HG03520 (cell line): ENCODE data around the gene TUBD1.
A peak's percentile ranks its signal among the peaks of the same experiment; 100 is the strongest.
"Not testable (repeated sequence)": the region's sequence is repeated elsewhere in the genome, so short reads cannot be mapped to it uniquely, and the experiment has no call there.

Experiments used
- ATAC-seq: cut with Tn5 transposase; IDR thresholded peaks from one replicate; pipeline ENCODE4 v1.9.1; 2021; ENCODE audit warnings: mild to moderate bottlenecking, moderate library complexity; ENCODE audit not compliant: unreplicated experiment

Gene TUBD1

DNA sequence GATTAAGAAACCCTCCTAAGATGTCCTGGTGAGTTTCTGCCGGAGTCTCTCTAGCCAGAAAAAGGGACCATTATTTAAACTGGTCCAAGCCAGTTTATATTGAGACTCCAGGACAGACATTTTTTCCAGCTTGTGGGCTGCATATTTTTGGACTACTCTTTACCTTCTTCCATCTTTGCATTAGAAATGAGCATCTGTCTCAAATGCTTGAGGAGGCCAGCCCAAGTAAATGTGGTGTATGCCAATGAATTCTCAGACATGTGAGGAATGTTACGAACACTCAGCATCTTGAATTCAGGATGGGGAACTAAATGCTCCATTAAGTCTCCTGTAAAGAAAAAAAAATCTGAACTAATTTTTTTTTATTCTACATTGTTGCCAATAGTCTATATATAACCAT lies 18.4 kb downstream of the TUBD1 start:
- ATAC-seq = no peak

DNA sequence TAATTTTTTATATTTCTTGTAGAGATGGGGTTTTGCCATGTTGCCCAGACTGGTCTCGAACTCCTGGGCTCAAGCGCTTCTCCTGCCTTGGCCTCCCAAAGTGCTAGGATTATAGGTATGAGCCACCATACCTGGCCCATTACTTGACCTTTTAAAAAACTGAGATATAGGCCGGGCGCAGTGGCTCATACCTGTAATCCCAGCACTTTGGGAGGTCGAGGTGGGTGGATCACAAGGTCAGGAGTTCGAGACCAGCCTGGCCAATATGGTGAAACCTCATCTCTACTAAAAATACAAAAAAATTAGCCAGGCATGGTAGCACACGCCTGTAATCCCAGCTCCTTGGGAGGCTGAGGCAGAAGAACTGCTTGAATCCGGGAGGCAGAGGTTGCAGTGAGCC lies 19.3 kb downstream of the TUBD1 start:
- ATAC-seq = not testable (repeated sequence)

DNA sequence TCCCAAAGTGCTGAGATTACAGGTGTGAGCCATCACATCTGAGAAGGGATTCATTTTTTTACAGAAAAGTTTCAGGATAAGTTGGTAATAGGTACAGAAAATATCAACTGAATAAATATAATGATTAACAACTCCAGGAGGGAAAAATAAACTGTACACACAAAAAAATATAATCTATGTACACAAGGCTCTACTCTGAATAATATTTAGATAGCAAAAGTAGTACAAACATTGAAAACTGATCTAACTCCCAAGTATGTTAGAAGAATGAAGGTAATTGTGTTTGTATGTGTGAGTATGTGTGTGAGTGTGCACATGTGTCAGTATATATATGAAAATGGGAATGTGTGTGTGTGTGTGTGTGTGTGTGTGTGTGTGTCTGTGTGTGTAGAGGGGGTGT lies 20.4 kb downstream of the TUBD1 start:
- no peak for ATAC-seq

DNA sequence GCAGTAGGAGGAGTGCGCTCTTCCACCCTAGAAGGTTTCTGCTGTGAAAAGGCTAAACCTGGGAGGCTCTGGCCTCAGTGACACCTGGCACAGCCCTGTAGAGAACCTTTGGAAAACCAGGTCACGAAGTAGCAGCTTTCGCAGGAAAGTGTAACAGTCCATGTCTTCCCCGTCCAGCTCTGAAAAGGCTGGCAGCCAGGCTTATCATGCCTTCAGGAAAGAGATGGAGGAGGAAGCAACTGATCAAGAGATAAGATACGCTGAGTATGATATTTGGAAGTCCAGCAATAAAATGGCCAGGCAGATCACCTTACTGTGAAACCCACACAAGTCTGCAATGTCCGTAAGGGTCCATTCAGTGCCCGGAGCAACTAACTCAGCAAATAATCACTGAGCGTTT lies 22.3 kb downstream of the TUBD1 start:
- no peak for ATAC-seq

GRCh38 chr17:59869941-59870218 lies 22.9 kb downstream of the TUBD1 start:
- no peak for ATAC-seq

GRCh38 chr17:59863616-59864015 lies 29.1 kb downstream of the TUBD1 start:
- no peak for ATAC-seq

DNA sequence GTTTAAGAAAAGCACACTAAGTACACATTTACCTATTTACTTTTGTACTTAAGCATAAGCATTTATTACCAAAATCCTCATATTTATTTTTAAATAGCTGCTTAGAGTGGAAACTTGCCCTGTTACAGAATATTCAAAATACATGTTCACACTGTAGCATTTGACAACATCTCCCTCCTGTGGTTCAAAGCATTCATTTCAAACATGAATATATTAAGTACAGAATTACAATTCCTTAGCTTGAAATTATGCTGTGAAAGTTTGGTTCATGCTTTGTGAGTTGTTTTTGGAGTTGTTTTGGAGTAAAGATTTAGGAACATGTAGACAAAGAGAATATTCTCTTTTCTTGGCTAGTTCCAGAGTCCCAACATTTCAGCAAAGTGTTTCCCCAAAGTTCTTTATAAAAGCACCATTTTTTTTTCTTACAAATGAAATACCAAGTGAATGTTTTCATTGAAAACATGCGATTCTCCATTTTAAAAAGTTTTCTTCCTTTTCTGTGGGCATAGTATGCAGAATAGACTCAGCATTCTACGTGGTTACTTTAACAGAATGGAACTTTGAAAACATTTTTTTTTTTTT lies 33.2 kb downstream of the TUBD1 start:
- ATAC-seq = no peak

- ATAC-seq = no peak
These were observed 33.8 kb downstream of the TUBD1 start for GRCh38 chr17:59858932-59859331.

- ATAC-seq = no peak
These were observed 34.5 kb downstream of the TUBD1 start for GRCh38 chr17:59858167-59858816.

DNA sequence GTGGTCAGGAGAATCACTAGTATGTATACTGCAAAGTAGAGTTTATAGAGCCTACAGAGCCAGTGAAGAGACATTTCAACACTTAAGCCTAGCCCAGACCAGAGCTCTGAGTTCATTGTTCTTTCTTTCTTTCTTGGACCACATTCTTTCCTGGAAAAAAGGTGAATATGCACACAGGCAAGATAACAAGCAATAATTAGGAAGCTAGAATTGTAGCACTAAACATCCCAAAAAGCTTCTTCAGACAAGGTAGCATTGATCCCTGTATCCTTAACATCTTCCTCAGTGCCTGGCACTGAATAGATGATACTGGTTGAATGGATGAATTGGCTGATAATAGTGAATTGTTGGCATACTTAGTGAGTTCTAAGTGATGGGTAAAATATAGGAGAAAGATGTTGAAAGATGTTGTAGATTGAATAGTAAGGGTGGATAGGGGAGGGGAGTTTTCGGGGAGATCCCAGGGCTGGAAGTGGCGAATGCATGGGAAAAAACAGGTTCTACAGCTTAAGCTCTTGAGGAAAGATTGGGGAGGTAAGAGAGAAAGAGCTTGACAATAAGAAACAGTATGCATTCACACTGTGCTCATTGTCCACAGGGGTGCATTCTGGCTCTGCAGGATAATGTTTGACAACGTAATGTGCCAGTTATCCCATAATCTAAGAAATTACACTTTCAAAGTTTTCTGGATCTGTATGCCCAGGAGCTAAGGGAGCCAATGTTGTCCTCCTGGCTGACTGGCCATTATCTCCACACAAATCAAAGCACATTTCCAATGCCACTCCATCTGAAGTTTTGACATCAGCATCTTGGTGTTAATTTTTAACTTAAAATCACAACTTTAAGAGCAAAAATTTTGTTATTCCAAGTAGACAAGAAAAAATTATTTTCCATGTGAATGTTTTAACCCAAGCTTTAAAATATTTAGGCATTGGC lies 35.6 kb downstream of the TUBD1 start:
- no peak for ATAC-seq

DNA sequence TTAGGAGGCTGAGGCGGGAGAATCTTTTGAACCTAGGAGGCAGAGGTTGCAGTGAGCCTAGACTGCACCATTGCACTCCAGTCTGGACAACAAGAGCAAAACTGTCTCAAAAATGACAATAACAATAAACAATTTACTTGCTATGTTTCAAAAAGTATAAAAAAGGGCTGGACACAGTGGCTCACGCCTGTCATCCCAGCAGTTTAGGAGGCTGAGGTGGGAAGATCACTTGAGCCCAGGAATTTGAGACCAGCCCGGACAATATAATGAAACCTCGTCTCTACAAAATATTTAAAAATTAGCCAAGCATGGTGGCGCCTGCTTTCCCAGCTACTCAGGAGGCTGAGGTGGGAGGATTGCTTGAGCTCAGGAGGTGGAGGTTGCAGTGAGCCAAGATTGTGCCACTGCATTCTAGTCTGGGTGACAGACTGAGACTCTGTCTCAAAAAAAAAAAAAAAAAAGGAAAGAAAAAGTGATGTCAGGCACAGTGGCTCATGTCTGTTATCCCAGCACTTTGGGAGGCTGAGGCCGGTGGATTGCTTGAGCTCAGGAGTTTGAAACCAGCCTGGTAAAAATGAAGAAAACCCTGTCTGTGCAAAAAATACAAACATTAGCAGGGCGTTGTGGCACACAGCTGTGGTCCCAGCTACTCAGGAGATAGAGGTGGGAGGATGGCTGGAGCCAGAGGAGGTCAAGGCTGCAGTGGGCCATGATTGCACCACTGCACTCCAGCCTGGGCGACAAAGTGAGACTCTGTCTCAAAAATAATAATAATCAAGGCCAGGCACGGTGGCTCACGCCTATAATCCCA lies 38.6 kb downstream of the TUBD1 start:
- ATAC-seq = not testable (repeated sequence)

DNA sequence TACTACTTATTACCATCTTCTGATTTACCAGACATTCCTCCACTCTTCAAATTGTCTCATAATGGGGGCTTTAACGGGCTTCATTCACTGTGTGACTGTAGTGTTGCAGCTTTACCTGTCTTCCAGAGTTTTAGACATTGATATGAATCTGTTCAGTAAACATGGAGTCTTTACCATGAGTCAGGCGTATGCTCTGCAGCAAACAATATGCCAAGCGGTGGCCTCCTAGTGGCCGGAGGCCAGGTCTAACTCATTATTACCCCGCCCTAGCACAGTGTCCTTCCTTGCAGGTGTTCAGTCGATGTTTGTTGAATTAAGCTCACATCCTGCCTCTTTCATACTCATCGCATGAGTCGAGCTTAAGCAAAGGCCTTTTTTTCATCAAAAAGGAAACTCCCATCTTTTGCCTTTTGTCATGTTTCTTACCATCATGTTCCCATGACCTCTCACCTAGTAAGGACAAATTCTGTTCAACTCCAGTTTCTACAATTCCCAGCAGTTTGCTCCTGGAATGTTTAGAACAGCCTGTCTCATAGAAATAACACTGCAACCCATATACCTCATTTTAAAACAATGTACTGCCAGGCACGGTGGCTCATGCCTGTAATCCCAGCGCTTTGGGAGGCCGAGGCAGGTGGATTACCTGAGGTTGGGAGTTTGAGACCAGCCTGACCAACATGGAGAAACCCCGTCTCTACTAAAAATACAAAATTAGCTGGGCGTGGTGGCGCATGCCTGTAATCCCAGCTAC lies 39.4 kb downstream of the TUBD1 start:
- ATAC-seq = no peak

- ATAC-seq = not testable (repeated sequence)
These were observed 39.9 kb downstream of the TUBD1 start for GRCh38 chr17:59852847-59853167.

DNA sequence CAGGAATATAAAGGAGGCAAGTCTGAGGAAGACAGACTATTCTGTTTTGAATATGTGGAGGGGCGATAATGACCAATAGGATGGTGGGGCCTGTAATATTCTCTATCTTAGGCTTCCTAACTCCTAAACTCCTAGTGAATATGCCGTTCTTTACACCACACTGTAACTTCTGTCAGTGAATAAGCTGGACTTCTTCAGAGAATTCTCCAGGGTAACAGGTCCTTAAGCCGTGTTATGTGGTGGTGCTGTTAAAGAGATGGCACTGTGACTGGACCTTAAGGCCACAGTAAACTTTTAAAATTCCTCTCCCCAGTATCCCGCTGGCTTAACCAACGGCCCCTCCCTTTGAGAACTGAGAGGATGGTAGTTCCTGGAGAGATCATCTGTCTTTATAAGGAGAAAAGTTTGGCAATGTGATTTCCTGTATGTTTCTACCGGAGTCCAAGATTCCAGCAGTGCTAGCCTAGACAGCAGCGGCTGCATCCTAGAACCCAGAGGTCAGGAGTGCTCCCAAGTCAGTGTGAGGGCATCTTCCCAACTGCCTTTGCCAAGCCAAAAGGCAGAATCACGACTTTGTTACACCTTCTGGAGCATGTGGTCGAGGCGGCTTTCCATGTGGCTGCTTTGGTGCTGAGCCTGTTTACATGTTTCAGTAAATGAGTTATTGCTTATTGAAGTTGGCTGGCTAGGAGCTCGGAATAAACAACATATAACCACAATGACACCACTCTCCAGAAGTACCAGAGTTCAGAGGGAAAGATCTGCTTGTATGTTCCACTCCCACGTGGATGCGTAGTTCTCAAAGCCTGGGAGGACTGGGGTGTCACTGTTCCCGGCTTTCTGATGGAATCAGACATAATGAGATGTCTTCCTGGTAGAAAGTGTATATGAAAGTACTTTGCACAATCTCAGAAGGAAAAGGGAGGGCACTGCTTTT lies 41.0 kb downstream of the TUBD1 start:
- no peak for ATAC-seq

DNA sequence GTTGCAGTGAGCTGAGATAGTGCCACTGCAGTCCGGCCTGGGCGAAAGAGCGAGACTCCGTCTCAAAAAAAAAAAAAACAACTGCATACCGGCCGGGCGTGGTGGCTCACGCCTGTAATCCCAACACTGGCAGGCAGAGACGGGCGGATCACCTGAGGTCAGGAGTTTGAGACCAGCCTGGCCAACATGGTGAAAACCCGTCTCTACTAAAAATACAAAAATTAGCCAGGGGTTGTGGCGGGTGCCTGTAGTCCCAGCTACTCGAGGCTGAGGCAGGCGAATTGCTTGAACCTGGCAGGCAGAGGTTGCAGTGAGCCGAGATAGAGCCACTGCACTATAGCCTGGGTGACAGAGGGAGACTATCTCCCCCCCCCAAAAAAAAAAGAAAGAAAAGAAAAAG lies 42.4 kb downstream of the TUBD1 start:
- ATAC-seq = not testable (repeated sequence)

DNA sequence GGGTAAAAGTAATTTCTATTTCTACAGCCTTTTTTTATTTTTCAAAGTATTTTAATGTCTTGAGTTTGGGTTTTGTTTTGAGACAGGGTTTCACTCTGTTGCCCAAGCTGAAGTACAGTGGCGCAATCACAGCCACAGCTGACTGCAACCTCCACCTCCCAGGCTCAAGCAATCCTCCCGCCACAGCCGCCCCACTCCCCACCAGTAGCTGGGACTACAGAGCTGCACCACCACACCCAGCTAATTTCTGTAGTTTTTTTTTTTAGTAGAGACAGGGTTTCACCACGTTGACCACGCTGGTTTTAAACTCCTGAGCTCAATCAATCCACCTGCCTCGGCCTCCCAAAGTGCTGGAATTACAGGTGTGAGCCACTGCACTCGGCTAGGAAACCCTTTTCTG lies 44.0 kb downstream of the TUBD1 start:
- no peak for ATAC-seq

GRCh38 chr17:59848385-59848668 lies 44.4 kb downstream of the TUBD1 start:
- ATAC-seq = no peak

GRCh38 chr17:59846394-59847165 lies 46.2 kb downstream of the TUBD1 start:
- ATAC-seq = peak; percentile 33
